ENCODE measurements around the gene KDM2A.

The KDM2A gene

DNA sequence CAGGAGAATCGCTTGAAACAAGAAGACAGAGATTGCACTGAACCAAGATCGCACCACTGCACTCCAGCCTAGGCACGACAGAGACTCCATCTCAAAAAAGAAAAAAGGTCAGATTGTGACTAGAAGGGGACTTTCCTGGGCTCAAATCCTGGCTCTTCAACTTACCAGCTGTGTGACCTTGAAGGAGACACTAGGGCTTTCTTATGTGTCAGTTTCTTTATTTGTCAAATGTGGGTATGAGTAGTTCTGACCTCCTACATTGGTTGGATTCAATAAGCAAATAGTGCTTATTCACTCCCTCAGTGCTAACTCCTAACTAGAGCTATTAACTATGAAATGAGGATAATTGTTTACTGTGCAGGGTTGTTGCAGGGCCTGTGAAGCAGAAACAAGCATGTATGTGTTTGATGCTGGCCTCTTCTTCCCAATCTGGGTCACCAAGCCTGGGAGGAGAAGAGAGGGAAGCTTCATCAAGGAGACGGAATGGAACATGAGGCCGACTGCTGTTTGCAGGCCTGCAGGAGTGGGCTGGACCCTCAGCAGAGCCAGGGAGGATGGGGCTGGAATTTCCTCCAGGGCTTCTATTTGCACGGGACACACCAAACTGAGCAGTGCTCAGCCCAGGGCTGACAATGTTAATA is 39.9 kb upstream of the KDM2A start:
- Histone ChIP-seq H3K27me3 (ENCODE audit: insufficient read depth, poor library complexity, severe bottlenecking) (no peaks in the 10 kb centered on the region), H3K4me3 (replicated peaks; ENCODE audit: insufficient read depth, low read length) (no peak overlapping the region), H3K27ac (replicated peaks) (no peak overlapping the region)
- DNase-seq (ENCODE audit: low read depth in 1 of 2, low spot score in 1 of 2) = no peak
- TF ChIP-seq, protein P1, sequence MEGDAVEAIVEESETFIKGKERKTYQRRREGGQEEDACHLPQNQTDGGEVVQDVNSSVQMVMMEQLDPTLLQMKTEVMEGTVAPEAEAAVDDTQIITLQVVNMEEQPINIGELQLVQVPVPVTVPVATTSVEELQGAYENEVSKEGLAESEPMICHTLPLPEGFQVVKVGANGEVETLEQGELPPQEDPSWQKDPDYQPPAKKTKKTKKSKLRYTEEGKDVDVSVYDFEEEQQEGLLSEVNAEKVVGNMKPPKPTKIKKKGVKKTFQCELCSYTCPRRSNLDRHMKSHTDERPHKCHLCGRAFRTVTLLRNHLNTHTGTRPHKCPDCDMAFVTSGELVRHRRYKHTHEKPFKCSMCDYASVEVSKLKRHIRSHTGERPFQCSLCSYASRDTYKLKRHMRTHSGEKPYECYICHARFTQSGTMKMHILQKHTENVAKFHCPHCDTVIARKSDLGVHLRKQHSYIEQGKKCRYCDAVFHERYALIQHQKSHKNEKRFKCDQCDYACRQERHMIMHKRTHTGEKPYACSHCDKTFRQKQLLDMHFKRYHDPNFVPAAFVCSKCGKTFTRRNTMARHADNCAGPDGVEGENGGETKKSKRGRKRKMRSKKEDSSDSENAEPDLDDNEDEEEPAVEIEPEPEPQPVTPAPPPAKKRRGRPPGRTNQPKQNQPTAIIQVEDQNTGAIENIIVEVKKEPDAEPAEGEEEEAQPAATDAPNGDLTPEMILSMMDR (IDR thresholded peaks at IDR 0.05; ENCODE audit: insufficient read depth, low read length) = no peak
- no peak for TF ChIP-seq POLR2AphosphoS5 (IDR thresholded peaks at IDR 0.05; ENCODE audit: low read depth)
- TF ChIP-seq, protein P2, sequence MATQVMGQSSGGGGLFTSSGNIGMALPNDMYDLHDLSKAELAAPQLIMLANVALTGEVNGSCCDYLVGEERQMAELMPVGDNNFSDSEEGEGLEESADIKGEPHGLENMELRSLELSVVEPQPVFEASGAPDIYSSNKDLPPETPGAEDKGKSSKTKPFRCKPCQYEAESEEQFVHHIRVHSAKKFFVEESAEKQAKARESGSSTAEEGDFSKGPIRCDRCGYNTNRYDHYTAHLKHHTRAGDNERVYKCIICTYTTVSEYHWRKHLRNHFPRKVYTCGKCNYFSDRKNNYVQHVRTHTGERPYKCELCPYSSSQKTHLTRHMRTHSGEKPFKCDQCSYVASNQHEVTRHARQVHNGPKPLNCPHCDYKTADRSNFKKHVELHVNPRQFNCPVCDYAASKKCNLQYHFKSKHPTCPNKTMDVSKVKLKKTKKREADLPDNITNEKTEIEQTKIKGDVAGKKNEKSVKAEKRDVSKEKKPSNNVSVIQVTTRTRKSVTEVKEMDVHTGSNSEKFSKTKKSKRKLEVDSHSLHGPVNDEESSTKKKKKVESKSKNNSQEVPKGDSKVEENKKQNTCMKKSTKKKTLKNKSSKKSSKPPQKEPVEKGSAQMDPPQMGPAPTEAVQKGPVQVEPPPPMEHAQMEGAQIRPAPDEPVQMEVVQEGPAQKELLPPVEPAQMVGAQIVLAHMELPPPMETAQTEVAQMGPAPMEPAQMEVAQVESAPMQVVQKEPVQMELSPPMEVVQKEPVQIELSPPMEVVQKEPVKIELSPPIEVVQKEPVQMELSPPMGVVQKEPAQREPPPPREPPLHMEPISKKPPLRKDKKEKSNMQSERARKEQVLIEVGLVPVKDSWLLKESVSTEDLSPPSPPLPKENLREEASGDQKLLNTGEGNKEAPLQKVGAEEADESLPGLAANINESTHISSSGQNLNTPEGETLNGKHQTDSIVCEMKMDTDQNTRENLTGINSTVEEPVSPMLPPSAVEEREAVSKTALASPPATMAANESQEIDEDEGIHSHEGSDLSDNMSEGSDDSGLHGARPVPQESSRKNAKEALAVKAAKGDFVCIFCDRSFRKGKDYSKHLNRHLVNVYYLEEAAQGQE (IDR thresholded peaks at IDR 0.05; ENCODE audit: insufficient replicate concordance, low read depth) = no peak
- no peak for TF ChIP-seq GABPA (IDR thresholded peaks at IDR 0.05; ENCODE audit: low read depth)
- TF ChIP-seq SPI1 (IDR thresholded peaks at IDR 0.05; ENCODE audit: borderline replicate concordance, low read depth) = no peak

DNA sequence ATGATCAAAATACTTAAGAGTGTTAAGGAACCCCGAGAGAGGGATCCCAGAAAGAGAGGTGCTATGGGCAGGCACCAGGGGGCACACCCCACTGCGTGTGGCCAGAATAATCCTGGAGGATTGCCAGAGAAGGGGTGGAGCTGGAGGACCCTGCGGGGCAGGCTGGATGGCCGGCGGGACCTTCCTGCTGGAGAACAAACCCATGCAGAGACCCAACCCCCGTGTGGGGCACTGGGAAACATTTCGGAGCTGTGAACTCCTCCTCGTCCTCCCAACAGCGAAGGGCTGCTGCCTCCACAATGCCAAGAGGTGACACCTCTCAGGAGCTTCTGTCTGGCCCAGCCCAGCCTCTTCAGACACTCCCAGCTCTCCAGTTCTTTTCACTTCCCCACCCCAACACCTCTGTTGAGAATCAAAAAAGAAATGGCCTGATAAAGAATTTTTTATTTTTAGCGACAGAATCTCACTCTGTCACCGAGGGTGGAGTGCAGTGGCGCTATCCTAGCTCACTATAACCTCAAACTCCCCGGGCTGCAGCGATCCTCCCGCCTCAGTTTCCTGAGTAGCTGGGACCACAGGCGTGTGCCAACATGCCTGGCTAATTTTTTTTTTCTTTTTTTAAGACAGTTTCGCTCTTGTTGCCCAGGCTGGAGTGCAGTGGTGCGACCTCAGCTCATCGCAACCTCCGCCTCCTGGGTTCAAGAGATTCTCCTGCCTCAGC is 36.8 kb upstream of the KDM2A start:
- H3K27ac ChIP-seq (replicated peaks) = no peak overlapping the region
- H3K27me3 ChIP-seq (ENCODE audit: insufficient read depth, poor library complexity, severe bottlenecking) = no peaks in the 10 kb centered on the region
- H3K4me3 ChIP-seq (replicated peaks; ENCODE audit: insufficient read depth, low read length) = no peak overlapping the region
- TF ChIP-seq GABPA (IDR thresholded peaks at IDR 0.05; ENCODE audit: low read depth) (no peak), POLR2AphosphoS5 (IDR thresholded peaks at IDR 0.05; ENCODE audit: low read depth) (no peak), SPI1 (IDR thresholded peaks at IDR 0.05; ENCODE audit: borderline replicate concordance, low read depth) (no peak)
- TF ChIP-seq, protein P2 (IDR thresholded peaks at IDR 0.05; ENCODE audit: insufficient replicate concordance, low read depth) = no peak
- TF ChIP-seq, protein P1 (IDR thresholded peaks at IDR 0.05; ENCODE audit: insufficient read depth, low read length) = no peak
- DNase-seq (ENCODE audit: low read depth in 1 of 2, low spot score in 1 of 2) = peak in 1 of 2 experiments; percentile 29

DNA sequence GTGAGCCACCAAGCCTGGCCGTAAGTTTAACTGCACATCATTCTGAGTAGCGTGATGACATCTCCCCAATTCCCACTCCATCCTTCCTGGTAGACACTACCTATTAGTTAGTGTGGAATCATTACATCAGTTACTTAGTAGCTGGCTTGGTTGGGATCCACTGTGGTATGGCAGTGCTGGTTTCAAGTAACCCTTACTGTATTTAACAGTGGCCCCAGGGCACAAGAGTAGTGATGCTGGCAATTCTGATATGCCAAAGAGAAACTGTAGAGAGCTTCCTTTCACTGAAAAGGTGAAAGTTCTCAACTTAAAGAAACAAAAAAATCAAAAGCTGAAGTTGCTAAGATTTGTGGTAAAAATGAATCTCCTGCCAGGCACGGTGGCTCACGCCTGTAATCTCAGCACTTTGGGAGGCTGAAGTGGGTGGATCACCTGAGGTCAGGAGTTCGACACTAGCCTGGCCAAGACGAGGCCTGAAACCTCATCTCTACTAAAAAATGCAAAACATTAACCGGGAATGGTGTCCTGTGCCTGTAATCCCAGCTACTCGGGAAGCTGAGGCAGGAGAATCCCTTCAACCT is 35.2 kb upstream of the KDM2A start:
- no peak overlapping the region for H3K27ac ChIP-seq (replicated peaks)
- H3K27me3 ChIP-seq (ENCODE audit: insufficient read depth, poor library complexity, severe bottlenecking) = no peaks in the 10 kb centered on the region
- DNase-seq (ENCODE audit: low read depth in 1 of 2, low spot score in 1 of 2) = no peak
- no peak overlapping the region for H3K4me3 ChIP-seq (replicated peaks; ENCODE audit: insufficient read depth, low read length)
- TF ChIP-seq, protein P2 (IDR thresholded peaks at IDR 0.05; ENCODE audit: insufficient replicate concordance, low read depth) = no peak
- TF ChIP-seq, protein P1 (IDR thresholded peaks at IDR 0.05; ENCODE audit: insufficient read depth, low read length) = no peak
- TF ChIP-seq GABPA (IDR thresholded peaks at IDR 0.05; ENCODE audit: low read depth) (no peak), POLR2AphosphoS5 (IDR thresholded peaks at IDR 0.05; ENCODE audit: low read depth) (no peak), SPI1 (IDR thresholded peaks at IDR 0.05; ENCODE audit: borderline replicate concordance, low read depth) (no peak)

Measured in HL-60 (cell line).